BE2C (cell line): Measurements from ENCODE around the gene CXXC1.
"Not testable (repeated sequence)": the region's sequence is repeated elsewhere in the genome, so short reads cannot be mapped to it uniquely, and the experiment has no call there.

Experiments used
- DNase-seq: peaks from one replicate; pipeline ENCODE4 v3.0.0-alpha.2; 2020
- H3K27me3 ChIP-seq: fragments of 250-450 bp; sonication (Bioruptor Pico); 2 replicates; pipeline ENCODE4 v1.5.1; 2020; ENCODE audit warnings: mild to moderate bottlenecking
- H3K36me3 ChIP-seq: fragments of 250-450 bp; sonication (Bioruptor Pico); 2 replicates; pipeline ENCODE4 v1.5.1; 2020; ENCODE audit warnings: mild to moderate bottlenecking
- H3K4me1 ChIP-seq: fragments of 250-450 bp; sonication (Bioruptor Pico); 2 replicates; pipeline ENCODE4 v1.5.1; 2020
- H3K4me3 ChIP-seq: 2 replicates; pipeline ENCODE4 v1.5.1; 2011; ENCODE audit warnings: low read depth, low read length
- H3K9me3 ChIP-seq: fragments of 250-450 bp; sonication (Bioruptor Pico); 2 replicates; pipeline ENCODE4 v1.5.1; 2020
- CTCF ChIP-seq: IDR thresholded peaks from 2 replicates; pipeline ENCODE4 v1.5.1; 2012; ENCODE audit warnings: mild to moderate bottlenecking, low read depth, low read length

Gene CXXC1

GRCh38 chr18:50249576-50249975, 37.9 kb downstream of the CXXC1 start:
- Histone ChIP-seq H3K9me3 (no peaks in the 10 kb centered on the region), H3K36me3 (no peaks in the 10 kb centered on the region), H3K27me3 (no peaks in the 10 kb centered on the region), H3K4me3 (no peak overlapping the region), H3K4me1 (no peaks in the 10 kb centered on the region)
- DNase-seq: no peak
- no peak for TF ChIP-seq CTCF

GRCh38 chr18:50247561-50247960, 39.9 kb downstream of the CXXC1 start:
- no peaks in the 10 kb centered on the region for H3K36me3 ChIP-seq
- H3K4me3 ChIP-seq: no peak overlapping the region
- no peaks in the 10 kb centered on the region for H3K4me1 ChIP-seq
- no peak for DNase-seq
- no peak for TF ChIP-seq CTCF
- no peaks in the 10 kb centered on the region for H3K27me3 ChIP-seq
- H3K9me3 ChIP-seq: no peaks in the 10 kb centered on the region

- not testable (repeated sequence) for H3K4me3 ChIP-seq, H3K4me1 ChIP-seq, H3K27me3 ChIP-seq, DNase-seq, H3K9me3 ChIP-seq, H3K36me3 ChIP-seq
These were observed 45.7 kb downstream of the CXXC1 start for GRCh38 chr18:50241768-50242167.

- Histone ChIP-seq H3K9me3 (no peaks in the 10 kb centered on the region), H3K36me3 (no peaks in the 10 kb centered on the region), H3K4me3 (no peak overlapping the region), H3K27me3 (no peaks in the 10 kb centered on the region), H3K4me1 (no peaks in the 10 kb centered on the region)
- TF ChIP-seq CTCF: no peak
- no peak for DNase-seq
These were observed 47.4 kb downstream of the CXXC1 start for GRCh38 chr18:50240080-50240563.

- no peak overlapping the region for H3K4me3 ChIP-seq
- H3K36me3 ChIP-seq: no peaks in the 10 kb centered on the region
- DNase-seq: no peak
- H3K27me3 ChIP-seq: no peaks in the 10 kb centered on the region
- H3K4me1 ChIP-seq: no peaks in the 10 kb centered on the region
- no peaks in the 10 kb centered on the region for H3K9me3 ChIP-seq
- no peak for TF ChIP-seq CTCF
These were observed 55.1 kb downstream of the CXXC1 start for GRCh38 chr18:50232419-50232818.
